HEK293T (cell line): ENCODE measurements around the gene SGO2.

Experiments used
- BHLHE40 ChIP-seq: fragments of 450-650 bp; IDR thresholded peaks from 2 replicates; pipeline ENCODE4 v1.6.1; 2016; ENCODE audit warnings: mild to moderate bottlenecking, moderate library complexity, borderline replicate concordance
- FOXK2 ChIP-seq: fragments of 450-650 bp; IDR thresholded peaks from 2 replicates; pipeline ENCODE4 v1.6.1; 2016; ENCODE audit warnings: mild to moderate bottlenecking
- FOXM1 ChIP-seq: fragments of 450-650 bp; IDR thresholded peaks from 2 replicates; pipeline ENCODE4 v1.6.1; 2017; ENCODE audit warnings: mild to moderate bottlenecking, borderline replicate concordance
- LEF1 ChIP-seq: fragments of 450-650 bp; IDR thresholded peaks from 2 replicates; pipeline ENCODE4 v1.6.1; 2017; ENCODE audit warnings: mild to moderate bottlenecking, borderline replicate concordance
- SP1 ChIP-seq: fragments of 450-650 bp; IDR thresholded peaks from 2 replicates; pipeline ENCODE4 v1.6.1; 2017
- TARDBP ChIP-seq: fragments of 450-650 bp; IDR thresholded peaks from 2 replicates; pipeline ENCODE4 v1.6.1; 2016
- TF ChIP-seq, protein P1 (sequence below): fragments of 450-650 bp; IDR thresholded peaks from 2 replicates; pipeline ENCODE4 v1.6.1; 2016

DNA sequence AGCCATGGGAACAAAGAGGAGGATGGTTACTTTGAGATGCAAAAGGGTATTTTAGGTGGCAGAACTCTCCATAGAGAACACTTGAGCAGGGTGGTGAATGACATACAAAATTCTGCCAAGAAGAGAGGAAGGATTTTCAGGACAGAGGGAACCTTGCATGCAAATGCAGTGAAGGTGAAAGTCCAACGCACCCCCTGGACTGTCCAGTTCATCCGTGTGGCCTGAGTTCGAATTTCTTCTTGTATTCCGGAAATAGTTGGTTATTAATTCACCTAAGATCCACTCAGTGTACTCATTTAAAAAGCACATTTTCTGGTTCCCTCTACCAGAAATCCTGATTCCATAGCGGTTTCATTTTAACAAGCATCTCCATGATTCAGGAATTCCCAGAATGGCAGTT is 65.3 kb downstream of the SGO2 start:
- TF ChIP-seq FOXK2 (no peak), FOXM1 (no peak), TARDBP (no peak), BHLHE40 (no peak), LEF1 (no peak), SP1 (no peak)
- TF ChIP-seq, protein P1, sequence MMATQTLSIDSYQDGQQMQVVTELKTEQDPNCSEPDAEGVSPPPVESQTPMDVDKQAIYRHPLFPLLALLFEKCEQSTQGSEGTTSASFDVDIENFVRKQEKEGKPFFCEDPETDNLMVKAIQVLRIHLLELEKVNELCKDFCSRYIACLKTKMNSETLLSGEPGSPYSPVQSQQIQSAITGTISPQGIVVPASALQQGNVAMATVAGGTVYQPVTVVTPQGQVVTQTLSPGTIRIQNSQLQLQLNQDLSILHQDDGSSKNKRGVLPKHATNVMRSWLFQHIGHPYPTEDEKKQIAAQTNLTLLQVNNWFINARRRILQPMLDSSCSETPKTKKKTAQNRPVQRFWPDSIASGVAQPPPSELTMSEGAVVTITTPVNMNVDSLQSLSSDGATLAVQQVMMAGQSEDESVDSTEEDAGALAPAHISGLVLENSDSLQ = no peak
